Measurements from ENCODE around the gene SLC24A4.

Gene SLC24A4

GRCh38 chr14:92489394-92490238 is 166.7 kb downstream of the SLC24A4 start:
- no peak for DNase-seq (ENCODE audit: insufficient read length, low spot score)
- no peak for FAIRE-seq
- no peak for TF ChIP-seq TAF1 (IDR thresholded peaks at IDR 0.05; ENCODE audit: low read depth, low read length)
- no peak for TF ChIP-seq SPI1 (IDR thresholded peaks at IDR 0.05; ENCODE audit: low read depth, low read length)
- TF ChIP-seq POLR2A (IDR thresholded peaks at IDR 0.05; ENCODE audit: low read depth, low read length), result no peak
- no peak for TF ChIP-seq POU2F2 (IDR thresholded peaks at IDR 0.05; ENCODE audit: low read depth, low read length)
- no peak for TF ChIP-seq POLR2AphosphoS5 (IDR thresholded peaks at IDR 0.05; ENCODE audit: low read depth, low read length)
- TF ChIP-seq PAX5 (IDR thresholded peaks at IDR 0.05; ENCODE audit: insufficient read depth, low read length, severe bottlenecking), result no peak

- FAIRE-seq, result no peak
- no peak for TF ChIP-seq POU2F2 (IDR thresholded peaks at IDR 0.05; ENCODE audit: low read depth, low read length)
- no peak for TF ChIP-seq SPI1 (IDR thresholded peaks at IDR 0.05; ENCODE audit: low read depth, low read length)
- no peak for TF ChIP-seq TAF1 (IDR thresholded peaks at IDR 0.05; ENCODE audit: low read depth, low read length)
- TF ChIP-seq POLR2AphosphoS5 (IDR thresholded peaks at IDR 0.05; ENCODE audit: low read depth, low read length), result no peak
- no peak for TF ChIP-seq PAX5 (IDR thresholded peaks at IDR 0.05; ENCODE audit: insufficient read depth, low read length, severe bottlenecking)
- no peak for TF ChIP-seq POLR2A (IDR thresholded peaks at IDR 0.05; ENCODE audit: low read depth, low read length)
- no peak for DNase-seq (ENCODE audit: insufficient read length, low spot score)
These were observed 167.4 kb downstream of the SLC24A4 start for GRCh38 chr14:92490239-92490959.

GRCh38 chr14:92491782-92492181 is 168.8 kb downstream of the SLC24A4 start:
- DNase-seq (ENCODE audit: insufficient read length, low spot score), result no peak

GRCh38 chr14:92492258-92492657 is 169.3 kb downstream of the SLC24A4 start:
- TF ChIP-seq TAF1 (IDR thresholded peaks at IDR 0.05; ENCODE audit: low read depth, low read length) (no peak), SPI1 (IDR thresholded peaks at IDR 0.05; ENCODE audit: low read depth, low read length) (no peak), POLR2A (IDR thresholded peaks at IDR 0.05; ENCODE audit: low read depth, low read length) (no peak), POU2F2 (IDR thresholded peaks at IDR 0.05; ENCODE audit: low read depth, low read length) (no peak), POLR2AphosphoS5 (IDR thresholded peaks at IDR 0.05; ENCODE audit: low read depth, low read length) (no peak), PAX5 (IDR thresholded peaks at IDR 0.05; ENCODE audit: insufficient read depth, low read length, severe bottlenecking) (no peak)
- FAIRE-seq (no peak), DNase-seq (ENCODE audit: insufficient read length, low spot score) (no peak)

More at GRCh38 chr14:92491782-92492181, 168.8 kb downstream of the SLC24A4 start:
- TF ChIP-seq POLR2AphosphoS5 (IDR thresholded peaks at IDR 0.05; ENCODE audit: low read depth, low read length), result no peak
- no peak for TF ChIP-seq TAF1 (IDR thresholded peaks at IDR 0.05; ENCODE audit: low read depth, low read length)
- TF ChIP-seq SPI1 (IDR thresholded peaks at IDR 0.05; ENCODE audit: low read depth, low read length), result no peak
- TF ChIP-seq POLR2A (IDR thresholded peaks at IDR 0.05; ENCODE audit: low read depth, low read length), result no peak
- no peak for TF ChIP-seq POU2F2 (IDR thresholded peaks at IDR 0.05; ENCODE audit: low read depth, low read length)
- TF ChIP-seq PAX5 (IDR thresholded peaks at IDR 0.05; ENCODE audit: insufficient read depth, low read length, severe bottlenecking), result no peak
- FAIRE-seq, result no peak

GRCh38 chr14:92493024-92493423 is 170.1 kb downstream of the SLC24A4 start:
- TF ChIP-seq PAX5 (IDR thresholded peaks at IDR 0.05; ENCODE audit: insufficient read depth, low read length, severe bottlenecking) (no peak), POLR2AphosphoS5 (IDR thresholded peaks at IDR 0.05; ENCODE audit: low read depth, low read length) (no peak), TAF1 (IDR thresholded peaks at IDR 0.05; ENCODE audit: low read depth, low read length) (no peak), POLR2A (IDR thresholded peaks at IDR 0.05; ENCODE audit: low read depth, low read length) (no peak), POU2F2 (IDR thresholded peaks at IDR 0.05; ENCODE audit: low read depth, low read length) (no peak), SPI1 (IDR thresholded peaks at IDR 0.05; ENCODE audit: low read depth, low read length) (no peak)
- FAIRE-seq (no peak), DNase-seq (ENCODE audit: insufficient read length, low spot score) (no peak)

- TF ChIP-seq TAF1 (IDR thresholded peaks at IDR 0.05; ENCODE audit: low read depth, low read length), result no peak
- TF ChIP-seq PAX5 (IDR thresholded peaks at IDR 0.05; ENCODE audit: insufficient read depth, low read length, severe bottlenecking), result no peak
- no peak for TF ChIP-seq POLR2A (IDR thresholded peaks at IDR 0.05; ENCODE audit: low read depth, low read length)
- FAIRE-seq (no peak), DNase-seq (ENCODE audit: insufficient read length, low spot score) (no peak)
These were observed 170.5 kb downstream of the SLC24A4 start for GRCh38 chr14:92493492-92493891.

GRCh38 chr14:92494512-92494911 is 171.5 kb downstream of the SLC24A4 start:
- no peak for DNase-seq (ENCODE audit: insufficient read length, low spot score)
- no peak for FAIRE-seq
- no peak for TF ChIP-seq POLR2A (IDR thresholded peaks at IDR 0.05; ENCODE audit: low read depth, low read length)
- no peak for TF ChIP-seq POLR2AphosphoS5 (IDR thresholded peaks at IDR 0.05; ENCODE audit: low read depth, low read length)

GRCh38 chr14:92495027-92495426 is 172.1 kb downstream of the SLC24A4 start:
- DNase-seq (ENCODE audit: insufficient read length, low spot score) (no peak), FAIRE-seq (no peak)
- TF ChIP-seq PAX5 (IDR thresholded peaks at IDR 0.05; ENCODE audit: insufficient read depth, low read length, severe bottlenecking), result no peak
- peak; percentile 42; the same call in 1 of the 2 replicates for TF ChIP-seq SPI1 (IDR thresholded peaks at IDR 0.05; ENCODE audit: low read depth, low read length)

GRCh38 chr14:92496191-92496857 is 173.4 kb downstream of the SLC24A4 start:
- FAIRE-seq, result no peak
- no peak for DNase-seq (ENCODE audit: insufficient read length, low spot score)
- TF ChIP-seq POLR2AphosphoS5 (IDR thresholded peaks at IDR 0.05; ENCODE audit: low read depth, low read length) (no peak), POLR2A (IDR thresholded peaks at IDR 0.05; ENCODE audit: low read depth, low read length) (no peak), SPI1 (IDR thresholded peaks at IDR 0.05; ENCODE audit: low read depth, low read length) (no peak), POU2F2 (IDR thresholded peaks at IDR 0.05; ENCODE audit: low read depth, low read length) (no peak), TAF1 (IDR thresholded peaks at IDR 0.05; ENCODE audit: low read depth, low read length) (no peak), PAX5 (IDR thresholded peaks at IDR 0.05; ENCODE audit: insufficient read depth, low read length, severe bottlenecking) (no peak)
